Sigmoid colon (tissue), 4 donors: Measurements from ENCODE around the gene HDGF.

Source experiments
- EP300 ChIP-seq, 4 donors: sonication (generic); formaldehyde crosslinking; IDR thresholded peaks; one replicate each; pipeline ENCODE4 v1.6.1; 2017; ENCODE audit warnings: antibody characterized with exemption in 4 of 4
- POLR2A ChIP-seq, 2 donors: fragments of 450-650 bp; IDR thresholded peaks; one replicate each; pipeline ENCODE4 v1.6.1; 2016; ENCODE audit warnings: antibody characterized with exemption in 2 of 2, mild to moderate bottlenecking in 2 of 2, moderate library complexity in 2 of 2
- POLR2AphosphoS5 ChIP-seq, 4 donors: sonication (generic); formaldehyde crosslinking; IDR thresholded peaks; one replicate each; pipeline ENCODE4 v1.6.1; 2017; ENCODE audit warnings: antibody characterized with exemption in 4 of 4
- TF ChIP-seq, protein P1 (sequence below), 4 experiments: fragments of 450-650 bp in 3 of 4; fragments of 200-600 bp in 1 of 4; IDR thresholded peaks; one replicate each; pipeline ENCODE4 v1.5.1; 2016 to 2019; ENCODE audit warnings: antibody characterized with exemption in 4 of 4, mild to moderate bottlenecking in 3 of 4, moderate library complexity in 2 of 4

DNA sequence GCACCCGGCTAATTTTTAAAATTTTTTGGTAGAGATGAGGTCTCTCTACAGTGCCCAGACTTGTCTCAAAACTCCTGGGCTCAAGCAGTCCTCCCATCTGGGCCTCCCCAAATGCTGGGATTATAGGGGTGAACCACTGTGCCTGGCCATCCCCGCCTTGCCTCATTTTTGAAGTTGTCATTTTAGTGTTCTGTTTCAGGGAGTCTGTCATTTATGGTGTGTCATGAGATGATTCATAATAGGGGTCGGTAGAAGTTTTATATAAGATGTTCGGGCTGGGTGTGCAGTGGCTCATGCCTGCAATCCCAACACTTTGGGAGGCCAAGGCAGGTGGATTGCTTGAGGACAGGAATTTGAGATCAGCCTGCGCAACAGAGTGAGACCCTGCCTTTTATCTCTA lies 24.3 kb upstream of the HDGF start:
- TF ChIP-seq EP300 (IDR thresholded peaks at IDR 0.05) (no peak), POLR2A (IDR thresholded peaks at IDR 0.05) (no peak), POLR2AphosphoS5 (IDR thresholded peaks at IDR 0.05) (no peak)
- TF ChIP-seq, protein P1, sequence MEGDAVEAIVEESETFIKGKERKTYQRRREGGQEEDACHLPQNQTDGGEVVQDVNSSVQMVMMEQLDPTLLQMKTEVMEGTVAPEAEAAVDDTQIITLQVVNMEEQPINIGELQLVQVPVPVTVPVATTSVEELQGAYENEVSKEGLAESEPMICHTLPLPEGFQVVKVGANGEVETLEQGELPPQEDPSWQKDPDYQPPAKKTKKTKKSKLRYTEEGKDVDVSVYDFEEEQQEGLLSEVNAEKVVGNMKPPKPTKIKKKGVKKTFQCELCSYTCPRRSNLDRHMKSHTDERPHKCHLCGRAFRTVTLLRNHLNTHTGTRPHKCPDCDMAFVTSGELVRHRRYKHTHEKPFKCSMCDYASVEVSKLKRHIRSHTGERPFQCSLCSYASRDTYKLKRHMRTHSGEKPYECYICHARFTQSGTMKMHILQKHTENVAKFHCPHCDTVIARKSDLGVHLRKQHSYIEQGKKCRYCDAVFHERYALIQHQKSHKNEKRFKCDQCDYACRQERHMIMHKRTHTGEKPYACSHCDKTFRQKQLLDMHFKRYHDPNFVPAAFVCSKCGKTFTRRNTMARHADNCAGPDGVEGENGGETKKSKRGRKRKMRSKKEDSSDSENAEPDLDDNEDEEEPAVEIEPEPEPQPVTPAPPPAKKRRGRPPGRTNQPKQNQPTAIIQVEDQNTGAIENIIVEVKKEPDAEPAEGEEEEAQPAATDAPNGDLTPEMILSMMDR (IDR thresholded peaks at IDR 0.05): no peak
